IPS DF 6.9 (cell line): ENCODE measurements around the gene FGD6.
"Not testable (repeated sequence)": the region's sequence is repeated elsewhere in the genome, so short reads cannot be mapped to it uniquely, and the experiment has no call there.

Experiments used
- DNase-seq: peaks from one replicate; pipeline ENCODE4 v3.0.0-alpha.2; 2013; ENCODE audit warnings: low read depth, low spot score
- H3K27ac ChIP-seq: one replicate; pipeline ENCODE4 v1.5.1; 2013; ENCODE audit warnings: low read length, control low read depth
- H3K27me3 ChIP-seq: 2 replicates; pipeline ENCODE4 v1.6.1; 2013; ENCODE audit warnings: mild to moderate bottlenecking, low read length; ENCODE audit not compliant: control insufficient read depth, insufficient read depth
- H3K36me3 ChIP-seq: 2 replicates; pipeline ENCODE4 v1.6.1; 2013; ENCODE audit warnings: low read length; ENCODE audit not compliant: control insufficient read depth, insufficient read depth
- H3K4me1 ChIP-seq: 2 replicates; pipeline ENCODE4 v1.6.1; 2013; ENCODE audit warnings: low read length; ENCODE audit not compliant: control insufficient read depth, insufficient read depth
- H3K4me3 ChIP-seq: 2 replicates; pipeline ENCODE4 v1.5.1; 2013; ENCODE audit warnings: mild to moderate bottlenecking, low read length
- H3K9me3 ChIP-seq: 2 replicates; pipeline ENCODE4 v1.6.1; 2013; ENCODE audit warnings: low read length, inconsistent platforms; ENCODE audit not compliant: control insufficient read depth, insufficient read depth
- WGBS: extraction: QIAGEN DNeasy Blood & Tissue Kit; methylation state at CpG from one replicate; pipeline ENCODE4 v1.1.7; 2013; ENCODE audit warnings: mixed read lengths, missing lambda C conversion rate; ENCODE audit not compliant: insufficient read length, insufficient coverage; 5-methylcytosine and 5-hydroxymethylcytosine counted together

FGD6 gene

GRCh38 chr12:95151821-95152220 is 65.4 kb downstream of the FGD6 start:
- DNase-seq = no peak
- H3K9me3 ChIP-seq = no peaks in the 10 kb centered on the region
- H3K27ac ChIP-seq = no peak overlapping the region
- peaks cover 2% of the 10 kb centered on the region; the same call in 1 of the 2 replicates for H3K36me3 ChIP-seq
- no peaks in the 10 kb centered on the region for H3K4me1 ChIP-seq
- no peak overlapping the region for H3K4me3 ChIP-seq
- no CpG with 5 or more reads among the region's 2 CpGs for WGBS
- H3K27me3 ChIP-seq = no peaks in the 10 kb centered on the region

GRCh38 chr12:95151406-95151805 is 65.9 kb downstream of the FGD6 start:
- no peak overlapping the region for H3K27ac ChIP-seq
- peaks cover 2% of the 10 kb centered on the region; the same call in 1 of the 2 replicates for H3K36me3 ChIP-seq
- H3K4me3 ChIP-seq = no peak overlapping the region
- H3K9me3 ChIP-seq = no peaks in the 10 kb centered on the region
- no peaks in the 10 kb centered on the region for H3K4me1 ChIP-seq
- no CpG with 5 or more reads among the region's 2 CpGs for WGBS
- no peaks in the 10 kb centered on the region for H3K27me3 ChIP-seq
- no peak for DNase-seq

- Histone ChIP-seq H3K36me3 (peaks cover 2% of the 10 kb centered on the region; the same call in 1 of the 2 replicates), H3K27ac (no peak overlapping the region), H3K4me1 (no peaks in the 10 kb centered on the region), H3K27me3 (no peaks in the 10 kb centered on the region), H3K9me3 (no peaks in the 10 kb centered on the region), H3K4me3 (no peak overlapping the region)
- WGBS = no CpG with 5 or more reads among the region's 1 CpG
- DNase-seq = no peak
These were observed 66.8 kb downstream of the FGD6 start for GRCh38 chr12:95150501-95150900.

DNA sequence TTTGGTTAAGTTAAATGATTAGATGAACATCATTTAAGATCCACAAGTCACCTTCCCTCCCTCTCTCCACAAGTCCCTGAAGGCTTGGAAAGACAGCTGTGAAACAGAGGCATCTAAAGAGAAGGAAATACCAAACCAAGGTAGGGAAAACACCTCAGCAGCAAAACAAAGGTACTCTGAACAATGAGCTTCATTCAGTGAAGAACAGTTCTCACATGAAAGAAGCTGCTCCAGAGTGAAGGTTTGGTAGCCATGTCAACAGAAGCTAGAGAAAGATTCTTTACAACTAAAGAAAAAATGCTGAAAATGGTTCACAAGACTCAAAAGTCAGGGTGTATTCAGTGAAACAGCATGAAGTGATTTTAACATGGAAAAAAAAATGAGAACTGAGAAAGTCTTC is 69.4 kb downstream of the FGD6 start:
- DNase-seq = no peak
- no peaks in the 10 kb centered on the region for H3K27me3 ChIP-seq
- H3K9me3 ChIP-seq = no peaks in the 10 kb centered on the region
- H3K4me3 ChIP-seq = no peak overlapping the region
- H3K36me3 ChIP-seq = no peaks in the 10 kb centered on the region
- peaks cover 1% of the 10 kb centered on the region; the same call in 1 of the 2 replicates for H3K4me1 ChIP-seq
- no peak overlapping the region for H3K27ac ChIP-seq

DNA sequence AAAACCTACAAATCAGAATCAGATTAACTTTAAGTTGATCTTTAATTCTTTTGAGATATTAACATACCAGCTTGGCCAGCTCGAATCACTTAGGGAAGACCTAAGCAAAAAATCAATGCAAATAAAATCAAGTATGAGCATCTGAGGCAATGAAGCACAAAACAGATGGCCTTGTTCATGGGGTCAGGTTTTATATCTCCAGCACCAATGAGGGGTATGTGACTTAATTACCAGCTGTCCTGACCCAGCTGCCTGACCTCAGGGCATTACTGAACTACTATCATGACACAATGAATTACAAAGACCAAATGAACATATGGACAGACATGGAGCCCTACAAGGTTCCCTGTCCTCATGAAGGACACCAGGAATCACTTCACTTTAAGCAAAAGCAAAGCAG is 70.5 kb downstream of the FGD6 start:
- Histone ChIP-seq H3K4me3 (no peak overlapping the region), H3K4me1 (peaks cover 1% of the 10 kb centered on the region; the same call in 1 of the 2 replicates), H3K27ac (no peak overlapping the region), H3K9me3 (no peaks in the 10 kb centered on the region), H3K36me3 (no peaks in the 10 kb centered on the region), H3K27me3 (no peaks in the 10 kb centered on the region)
- DNase-seq = no peak
- no CpG with 5 or more reads among the region's 1 CpG for WGBS

GRCh38 chr12:95143621-95144205 is 73.6 kb downstream of the FGD6 start:
- no peak for DNase-seq
- peaks cover 1% of the 10 kb centered on the region; the same call in 1 of the 2 replicates for H3K4me1 ChIP-seq
- H3K27ac ChIP-seq = no peak overlapping the region
- no peaks in the 10 kb centered on the region for H3K27me3 ChIP-seq
- no peaks in the 10 kb centered on the region; the same call in 1 of the 2 replicates for H3K36me3 ChIP-seq
- WGBS = no CpG with 5 or more reads among the region's 3 CpGs
- H3K9me3 ChIP-seq = no peaks in the 10 kb centered on the region
- no peak overlapping the region for H3K4me3 ChIP-seq

DNA sequence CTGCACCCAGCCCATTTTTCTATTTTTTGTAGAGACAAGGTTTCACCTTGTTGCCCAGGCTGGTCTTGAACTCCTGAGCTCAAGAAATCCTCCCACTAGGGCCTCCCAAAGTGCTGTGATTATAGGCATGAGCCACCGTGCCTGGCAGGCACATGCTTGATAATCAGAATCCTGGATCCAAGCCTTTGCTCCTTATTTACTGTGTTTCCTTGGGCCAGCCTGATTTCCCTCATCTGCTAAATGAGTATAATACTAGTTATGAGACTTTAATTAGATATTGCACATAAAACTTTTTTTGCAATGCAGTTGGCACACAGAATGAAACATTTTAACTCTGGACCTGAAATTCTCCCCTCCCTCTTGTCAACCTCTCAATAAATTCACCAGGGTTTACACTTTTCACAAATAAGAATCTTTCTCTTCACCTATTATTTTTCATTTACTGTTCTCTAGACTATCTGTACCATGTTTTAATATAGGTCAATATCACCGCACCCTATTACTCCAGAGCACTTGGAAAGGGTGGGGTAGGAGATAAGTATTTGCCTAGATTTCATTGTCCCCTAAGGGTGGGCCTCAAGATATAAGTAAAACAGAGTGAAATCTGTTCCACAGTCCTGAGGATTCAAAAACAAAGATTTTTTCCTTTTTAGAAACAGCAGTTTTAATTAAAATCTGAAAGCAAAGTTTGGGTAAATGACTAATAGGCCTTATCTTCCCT is 74.7 kb downstream of the FGD6 start:
- no peak overlapping the region for H3K4me3 ChIP-seq
- no peak for DNase-seq
- no peaks in the 10 kb centered on the region; the same call in 1 of the 2 replicates for H3K36me3 ChIP-seq
- H3K9me3 ChIP-seq = no peaks in the 10 kb centered on the region
- no peaks in the 10 kb centered on the region for H3K27me3 ChIP-seq
- no peak overlapping the region for H3K27ac ChIP-seq
- WGBS = no CpG with 5 or more reads among the region's 2 CpGs
- H3K4me1 ChIP-seq = peaks cover 1% of the 10 kb centered on the region; the same call in 1 of the 2 replicates

GRCh38 chr12:95141310-95141709 is 76.0 kb downstream of the FGD6 start:
- no peak for DNase-seq
- Histone ChIP-seq H3K36me3 (no peaks in the 10 kb centered on the region; the same call in 1 of the 2 replicates), H3K4me1 (peaks cover 1% of the 10 kb centered on the region; the same call in 1 of the 2 replicates), H3K9me3 (no peaks in the 10 kb centered on the region), H3K27ac (no peak overlapping the region), H3K4me3 (no peak overlapping the region), H3K27me3 (no peaks in the 10 kb centered on the region)
- WGBS = no CpG with 5 or more reads among the region's 4 CpGs

GRCh38 chr12:95138031-95138430 is 79.2 kb downstream of the FGD6 start:
- H3K27me3 ChIP-seq, DNase-seq, H3K4me3 ChIP-seq, H3K4me1 ChIP-seq, H3K9me3 ChIP-seq, H3K36me3 ChIP-seq, H3K27ac ChIP-seq: not testable (repeated sequence)
- no CpG with 5 or more reads among the region's 8 CpGs for WGBS

- no peak for DNase-seq
- Histone ChIP-seq H3K36me3 (peaks cover 3% of the 10 kb centered on the region; the same call in 1 of the 2 replicates), H3K9me3 (no peaks in the 10 kb centered on the region), H3K27ac (no peak overlapping the region), H3K4me1 (no peaks in the 10 kb centered on the region), H3K27me3 (no peaks in the 10 kb centered on the region), H3K4me3 (no peak overlapping the region)
- no CpG with 5 or more reads among the region's 1 CpG for WGBS
These were observed 80.7 kb downstream of the FGD6 start for GRCh38 chr12:95136598-95136997.
